Measurements from ENCODE around the gene BCL2L12.
"Not testable (repeated sequence)": the region's sequence is repeated elsewhere in the genome, so short reads cannot be mapped to it uniquely, and the experiment has no call there.

DNA sequence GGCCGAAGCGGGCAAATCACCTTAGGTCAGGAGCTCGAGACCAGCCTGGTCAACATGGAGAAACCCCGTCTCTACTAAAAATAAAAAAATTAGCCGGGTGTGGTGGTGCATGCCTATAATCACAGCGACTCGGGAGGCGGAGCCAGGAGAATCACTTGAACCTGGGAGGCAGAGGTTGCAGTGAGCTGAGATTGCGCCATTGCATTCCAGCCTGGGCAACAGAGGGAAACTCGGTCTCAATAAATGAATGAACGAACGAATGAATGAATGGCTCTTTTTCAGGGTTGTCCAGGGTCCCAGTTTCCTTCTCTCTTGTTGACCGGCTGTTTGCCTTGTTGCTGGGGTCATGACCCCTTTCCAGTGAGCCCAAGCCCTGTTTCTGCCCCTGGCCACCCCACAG lies 47.9 kb upstream of the BCL2L12 start:
- TF ChIP-seq, protein P1, sequence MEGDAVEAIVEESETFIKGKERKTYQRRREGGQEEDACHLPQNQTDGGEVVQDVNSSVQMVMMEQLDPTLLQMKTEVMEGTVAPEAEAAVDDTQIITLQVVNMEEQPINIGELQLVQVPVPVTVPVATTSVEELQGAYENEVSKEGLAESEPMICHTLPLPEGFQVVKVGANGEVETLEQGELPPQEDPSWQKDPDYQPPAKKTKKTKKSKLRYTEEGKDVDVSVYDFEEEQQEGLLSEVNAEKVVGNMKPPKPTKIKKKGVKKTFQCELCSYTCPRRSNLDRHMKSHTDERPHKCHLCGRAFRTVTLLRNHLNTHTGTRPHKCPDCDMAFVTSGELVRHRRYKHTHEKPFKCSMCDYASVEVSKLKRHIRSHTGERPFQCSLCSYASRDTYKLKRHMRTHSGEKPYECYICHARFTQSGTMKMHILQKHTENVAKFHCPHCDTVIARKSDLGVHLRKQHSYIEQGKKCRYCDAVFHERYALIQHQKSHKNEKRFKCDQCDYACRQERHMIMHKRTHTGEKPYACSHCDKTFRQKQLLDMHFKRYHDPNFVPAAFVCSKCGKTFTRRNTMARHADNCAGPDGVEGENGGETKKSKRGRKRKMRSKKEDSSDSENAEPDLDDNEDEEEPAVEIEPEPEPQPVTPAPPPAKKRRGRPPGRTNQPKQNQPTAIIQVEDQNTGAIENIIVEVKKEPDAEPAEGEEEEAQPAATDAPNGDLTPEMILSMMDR (IDR thresholded peaks at IDR 0.05), result not testable (repeated sequence)
- not testable (repeated sequence) for TF ChIP-seq POLR2A, EP300 (IDR thresholded peaks at IDR 0.05)
